NT2/D1 (cell line): ENCODE measurements around the gene BACH2.

Experiments used
- DNase-seq: peaks from one replicate; pipeline ENCODE4 v3.0.0-alpha.2; 2011; ENCODE audit warnings: low read depth, low spot score
- H3K27me3 ChIP-seq: 2 replicates; pipeline ENCODE4 v1.6.0; 2011; ENCODE audit warnings: mild to moderate bottlenecking; ENCODE audit not compliant: insufficient read length, insufficient read depth
- H3K36me3 ChIP-seq: 2 replicates; pipeline ENCODE4 v1.6.1; 2011; ENCODE audit warnings: mild to moderate bottlenecking, low read length, mixed read lengths; ENCODE audit not compliant: insufficient read depth, insufficient read length
- H3K4me1 ChIP-seq: 2 replicates; pipeline ENCODE4 v1.5.1; 2011; ENCODE audit not compliant: insufficient read depth, insufficient read length
- H3K4me3 ChIP-seq: 2 replicates; pipeline ENCODE4 v1.5.1; 2011; ENCODE audit warnings: low read depth; ENCODE audit not compliant: insufficient read length
- H3K9ac ChIP-seq: 2 replicates; pipeline ENCODE4 v1.6.0; 2011; ENCODE audit warnings: low read depth; ENCODE audit not compliant: insufficient read length
- H3K9me3 ChIP-seq: 2 replicates; pipeline ENCODE4 v1.5.1; 2011; ENCODE audit warnings: mild to moderate bottlenecking, low read length; ENCODE audit not compliant: insufficient read depth
- SUZ12 ChIP-seq: IDR thresholded peaks from 2 replicates; pipeline ENCODE4 v1.6.1; 2011; ENCODE audit not compliant: insufficient read length, insufficient read depth; ENCODE audit errors: extremely low read depth
- YY1 ChIP-seq: IDR thresholded peaks from 2 replicates; pipeline ENCODE4 v1.6.1; 2011; ENCODE audit not compliant: insufficient read length, insufficient read depth
- ZNF274 ChIP-seq: IDR thresholded peaks from 2 replicates; pipeline ENCODE4 v1.6.1; 2011; ENCODE audit warnings: mild to moderate bottlenecking, low read depth, low read length

BACH2 gene

DNA sequence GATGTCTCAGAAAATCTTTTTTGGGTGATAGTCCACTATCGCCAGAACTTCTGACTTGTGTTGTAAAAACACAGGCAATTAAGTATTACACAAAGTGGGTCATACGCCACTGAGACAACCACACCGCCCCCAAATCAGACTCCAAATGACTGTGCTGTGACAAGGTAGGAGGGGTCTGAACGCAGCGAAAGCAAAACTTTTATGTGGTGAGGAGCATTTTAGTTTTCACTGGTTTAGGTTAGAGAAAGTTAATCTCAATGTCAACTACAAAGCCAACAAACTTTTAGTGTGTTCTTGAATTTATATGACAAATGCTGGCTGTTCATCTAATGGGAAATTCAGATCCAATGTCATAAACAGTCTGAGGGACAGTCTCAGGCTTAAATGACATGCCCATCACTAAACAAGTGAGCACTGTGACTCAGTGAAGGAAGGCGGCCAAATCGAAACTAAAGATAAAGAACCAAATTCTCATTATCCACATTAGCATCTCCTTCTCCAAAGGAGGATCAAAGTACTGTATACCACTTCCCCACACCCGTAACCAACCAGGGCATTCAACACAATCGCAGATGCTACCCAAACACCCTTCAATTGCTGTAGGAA is 215.7 kb downstream of the BACH2 start:
- no peak for DNase-seq
- no peak overlapping the region for H3K4me3 ChIP-seq
- H3K36me3 ChIP-seq = no peaks in the 10 kb centered on the region
- no peaks in the 10 kb centered on the region for H3K9me3 ChIP-seq
- no peaks in the 10 kb centered on the region for H3K4me1 ChIP-seq
- H3K9ac ChIP-seq = no peak overlapping the region
- TF ChIP-seq ZNF274 (no peak), SUZ12 (no peak), YY1 (no peak)
- H3K27me3 ChIP-seq = no peaks in the 10 kb centered on the region

- H3K9ac ChIP-seq = no peak overlapping the region
- TF ChIP-seq SUZ12 = no peak
- no peak for TF ChIP-seq ZNF274
- no peak for TF ChIP-seq YY1
- H3K4me1 ChIP-seq = no peaks in the 10 kb centered on the region
- no peaks in the 10 kb centered on the region for H3K36me3 ChIP-seq
- H3K27me3 ChIP-seq = no peaks in the 10 kb centered on the region
- DNase-seq = no peak
- H3K9me3 ChIP-seq = no peaks in the 10 kb centered on the region
- H3K4me3 ChIP-seq = no peak overlapping the region
Observed at GRCh38 chr6:90079560-90080490, 216.8 kb downstream of the BACH2 start.

DNA sequence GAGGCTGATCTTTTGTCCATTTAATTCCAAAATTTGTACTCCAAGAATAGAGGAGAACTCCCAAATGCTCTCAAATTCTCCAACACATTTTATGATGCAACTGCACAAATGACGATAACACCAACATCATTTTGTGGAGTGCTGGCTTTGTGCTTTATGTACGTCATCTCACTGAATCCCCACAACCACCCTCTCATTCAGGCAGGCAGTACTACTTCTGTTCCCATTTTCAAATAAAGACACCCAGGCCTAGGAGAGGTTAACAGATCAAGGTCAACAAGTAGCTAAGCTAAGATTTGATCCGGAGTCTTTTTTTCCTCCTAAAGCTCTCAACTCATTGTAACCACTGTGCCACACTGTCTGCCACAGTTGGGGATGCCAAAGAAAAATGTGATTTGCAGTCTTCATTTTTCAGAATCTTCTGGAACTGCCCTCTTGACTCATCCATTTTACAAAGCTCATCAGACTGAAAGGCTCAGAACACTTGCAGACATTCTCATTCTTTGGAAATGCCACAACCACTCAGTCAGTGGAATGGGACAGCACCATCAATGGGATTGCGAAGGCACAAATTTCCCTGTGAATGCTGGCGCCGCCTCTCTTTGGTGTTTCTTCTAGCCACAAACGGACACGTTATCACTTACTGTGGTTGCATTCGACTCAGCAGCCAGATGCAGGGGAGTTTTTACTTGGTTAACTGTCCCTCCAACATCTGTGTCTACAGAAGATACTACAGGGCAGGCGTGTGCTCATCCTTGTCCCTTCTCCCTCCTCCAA is 217.9 kb downstream of the BACH2 start:
- no peaks in the 10 kb centered on the region for H3K4me1 ChIP-seq
- H3K27me3 ChIP-seq = no peaks in the 10 kb centered on the region
- H3K4me3 ChIP-seq = no peak overlapping the region
- no peaks in the 10 kb centered on the region for H3K36me3 ChIP-seq
- no peaks in the 10 kb centered on the region for H3K9me3 ChIP-seq
- no peak for DNase-seq
- TF ChIP-seq SUZ12 = no peak
- no peak for TF ChIP-seq ZNF274
- TF ChIP-seq YY1 = no peak
- H3K9ac ChIP-seq = no peak overlapping the region

DNA sequence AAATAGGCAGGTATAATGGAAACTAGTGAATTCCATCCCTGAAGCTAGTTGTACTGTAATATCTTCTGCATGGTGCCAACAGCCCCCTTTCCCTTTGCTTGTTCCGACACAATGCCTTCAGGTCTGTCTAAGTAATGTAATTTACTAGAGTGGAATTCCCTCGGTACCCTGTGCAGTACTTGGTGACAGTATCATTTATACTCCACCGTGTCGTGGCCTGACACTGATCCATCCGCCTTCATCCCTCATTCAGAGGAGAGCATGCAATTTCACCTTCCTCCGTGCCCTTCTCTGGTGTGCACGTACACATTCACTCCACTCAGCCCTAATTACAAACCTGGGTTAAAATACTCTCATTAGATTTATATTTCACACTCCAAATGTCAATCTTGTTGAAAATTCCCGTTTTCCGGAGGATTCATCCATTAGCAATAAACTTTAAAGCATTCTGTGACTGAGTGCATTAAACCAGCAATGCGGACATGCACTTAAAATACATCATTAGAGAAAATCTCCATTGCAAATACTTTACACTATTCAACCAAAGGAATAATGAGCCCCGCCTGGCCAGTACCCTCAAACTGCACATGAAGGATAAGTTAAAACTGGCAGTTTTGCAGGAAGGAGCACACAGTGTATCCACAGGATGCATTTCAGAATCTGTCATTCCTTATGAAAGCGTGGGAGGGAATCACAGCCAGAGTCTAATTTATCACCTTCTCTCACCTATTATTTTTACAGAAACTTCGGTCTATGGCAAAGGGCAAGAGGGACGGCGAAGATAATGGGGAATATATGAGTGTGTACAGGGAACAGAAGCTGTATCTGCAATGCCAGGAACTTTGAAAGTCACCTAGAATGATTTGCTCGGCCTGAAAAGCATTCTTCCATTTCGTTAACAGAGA is 219.9 kb downstream of the BACH2 start:
- TF ChIP-seq YY1 = no peak
- TF ChIP-seq SUZ12 = no peak
- no peak for TF ChIP-seq ZNF274

DNA sequence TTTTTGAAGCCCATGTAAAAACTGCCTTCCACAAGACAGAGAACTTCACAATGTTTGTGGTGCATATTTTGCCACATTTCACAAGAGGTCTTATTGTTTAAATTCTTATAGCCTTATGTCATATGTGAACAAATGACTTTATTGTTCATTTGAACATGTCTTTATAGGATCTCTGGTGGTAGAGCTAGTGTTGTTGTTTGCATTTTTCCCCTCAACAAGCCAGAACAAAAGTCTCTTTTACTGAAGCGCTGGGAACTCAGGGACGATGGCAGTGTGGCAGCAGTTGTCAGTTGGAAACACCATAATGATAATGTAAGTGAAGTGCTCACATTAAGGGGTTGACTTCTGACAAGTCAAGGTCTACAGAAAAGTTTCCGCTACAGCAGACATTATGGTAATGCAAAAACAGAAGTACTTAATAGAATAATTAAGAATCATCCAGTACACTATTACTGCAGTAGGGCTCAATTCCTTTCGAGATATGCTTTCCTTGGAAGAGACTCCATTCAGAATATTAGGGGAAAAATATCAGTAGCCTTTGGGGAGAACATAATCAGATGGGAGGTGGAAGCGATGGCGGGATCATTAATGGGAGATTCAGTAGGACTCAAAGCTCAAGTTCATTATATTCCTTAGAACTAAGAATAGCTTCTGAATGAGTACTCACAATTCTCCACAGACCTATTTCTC is 222.3 kb downstream of the BACH2 start:
- H3K4me1 ChIP-seq = no peaks in the 10 kb centered on the region
- no peak overlapping the region for H3K9ac ChIP-seq
- H3K4me3 ChIP-seq = no peak overlapping the region
- no peaks in the 10 kb centered on the region for H3K36me3 ChIP-seq
- TF ChIP-seq YY1 (no peak), SUZ12 (no peak), ZNF274 (no peak)
- DNase-seq = no peak
- no peaks in the 10 kb centered on the region for H3K9me3 ChIP-seq
- no peaks in the 10 kb centered on the region for H3K27me3 ChIP-seq

More for the DNA sequence above, 219.9 kb downstream of the BACH2 start:
- H3K36me3 ChIP-seq = no peaks in the 10 kb centered on the region
- no peaks in the 10 kb centered on the region for H3K4me1 ChIP-seq
- H3K27me3 ChIP-seq = no peaks in the 10 kb centered on the region
- no peak overlapping the region for H3K4me3 ChIP-seq
- H3K9ac ChIP-seq = no peak overlapping the region
- no peak for DNase-seq
- no peaks in the 10 kb centered on the region for H3K9me3 ChIP-seq

- no peaks in the 10 kb centered on the region for H3K36me3 ChIP-seq
- H3K9me3 ChIP-seq = no peaks in the 10 kb centered on the region
- H3K9ac ChIP-seq = no peak overlapping the region
- H3K4me3 ChIP-seq = no peak overlapping the region
- TF ChIP-seq SUZ12 (no peak), ZNF274 (no peak), YY1 (no peak)
- H3K4me1 ChIP-seq = no peaks in the 10 kb centered on the region
- DNase-seq = no peak
- no peaks in the 10 kb centered on the region for H3K27me3 ChIP-seq
Observed at GRCh38 chr6:90072935-90073464, 223.6 kb downstream of the BACH2 start.
